B cell (primary cell): ENCODE measurements around the gene IL1RAPL1. TPM values are rescaled to one million over a fixed set of nuclear protein-coding genes. Genes with fewer than 3 reads are reported as not detected.

Source experiments
- ATAC-seq: fragments of 200-7000 bp; cut with Tn5 transposase; one replicate; pipeline ENCODE4 v1.10.0; 2021; ENCODE audit warnings: low read depth, mild to moderate bottlenecking, moderate number of reproducible peaks, moderate library complexity
- CTCF ChIA-PET: fragments of 350-600 bp; sonication (Branson Sonifier 250); formaldehyde crosslinking; loops from one replicate; lab custom pipeline; 2021; ENCODE audit warnings: antibody characterized with exemption, inconsistent platforms; lab: Charles Lee
- POLR2A ChIA-PET: fragments of 350-600 bp; sonication (Branson Sonifier 250); formaldehyde crosslinking; loops from one replicate; lab custom pipeline; 2021; ENCODE audit warnings: antibody characterized with exemption; lab: Charles Lee
- DNase-seq: peaks from one replicate; pipeline ENCODE4 v3.0.0; 2013
- H2AFZ ChIP-seq: 2 replicates; pipeline ENCODE4 v1.6.1; 2012; ENCODE audit warnings: mild to moderate bottlenecking, low read depth, low read length; ENCODE audit not compliant: insufficient read depth, poor library complexity, severe bottlenecking
- H3K27ac ChIP-seq, 2 donors: 1 replicate in 1 of 2; 2 replicates in 1 of 2; pipeline ENCODE4 v1.5.1; 2012 to 2013; ENCODE audit warnings: low read length in 2 of 2, mild to moderate bottlenecking in 2 of 2, moderate library complexity in 1 of 2
- H3K27me3 ChIP-seq, 4 experiments: fragments of 200-600 bp in 1 of 4; sonication (generic) in 1 of 4; replicated peaks in 1 of 4; 1 replicate in 2 of 4; 2 replicates in 2 of 4; pipeline versions ENCODE4 v1.6.1 to v1.7.0; 2013 to 2016; ENCODE audit warnings: low read length in 3 of 4, mild to moderate bottlenecking in 2 of 4, mixed read lengths in 1 of 4, moderate library complexity in 1 of 4; ENCODE audit not compliant: insufficient read depth in 4 of 4, control insufficient read depth in 3 of 4; ENCODE audit errors: control extremely low read depth in 1 of 4
- H3K36me3 ChIP-seq, 2 experiments: replicated peaks in 1 of 2; 1 replicate in 1 of 2; 2 replicates in 1 of 2; pipeline versions ENCODE4 v1.6.1 to v1.7.1; 2013; ENCODE audit warnings: low read length in 1 of 2; ENCODE audit not compliant: insufficient read depth in 2 of 2, control insufficient read depth in 1 of 2; ENCODE audit errors: control extremely low read depth in 1 of 2, extremely low read depth in 1 of 2
- H3K4me1 ChIP-seq, 2 donors: fragments of 200-600 bp in 1 of 2; sonication (generic) in 1 of 2; 1 replicate in 1 of 2; 2 replicates in 1 of 2; pipeline versions ENCODE4 v1.5.1 to v1.6.1; 2013 to 2017; ENCODE audit warnings: low read length in 2 of 2; ENCODE audit not compliant: control insufficient read depth in 2 of 2, insufficient read depth in 2 of 2
- H3K4me2 ChIP-seq: replicated peaks from 2 replicates; pipeline ENCODE3; 2012; ENCODE audit warnings: mild to moderate bottlenecking, low read depth, low read length; ENCODE audit not compliant: poor library complexity, severe bottlenecking
- H3K4me3 ChIP-seq, 5 experiments: fragments of 200-600 bp in 1 of 5; sonication (generic) in 1 of 5; 1 replicate in 3 of 5; 2 replicates in 2 of 5; pipeline versions ENCODE4 v1.5.1 to v1.7.0; 2011 to 2016; ENCODE audit warnings: low read length in 4 of 5, mild to moderate bottlenecking in 4 of 5, low read depth in 2 of 5, control low read depth in 1 of 5, moderate library complexity in 1 of 5; ENCODE audit not compliant: insufficient read depth in 1 of 5; ENCODE audit errors: control extremely low read depth in 1 of 5, extremely low read depth in 1 of 5
- H3K79me2 ChIP-seq: fragments of 200-600 bp; sonication (generic); one replicate; pipeline ENCODE4 v1.6.0; 2016; ENCODE audit warnings: low read length; ENCODE audit not compliant: control insufficient read depth, insufficient read depth
- H3K9ac ChIP-seq: fragments of 200-600 bp; sonication (generic); 2 replicates; pipeline ENCODE4 v1.6.1; 2017; ENCODE audit warnings: mild to moderate bottlenecking, low read length, moderate library complexity
- H3K9me3 ChIP-seq, 3 donors: one replicate each; pipeline versions ENCODE4 v1.6.1 to v1.7.1; 2013; ENCODE audit warnings: low read length in 2 of 3; ENCODE audit not compliant: control insufficient read depth in 2 of 3, insufficient read depth in 1 of 3; ENCODE audit errors: control extremely low read depth in 1 of 3
- H4K20me1 ChIP-seq: 2 replicates; pipeline ENCODE4 v1.6.0; 2012; ENCODE audit warnings: mild to moderate bottlenecking, low read length; ENCODE audit not compliant: insufficient read depth, control insufficient read depth, poor library complexity, severe bottlenecking
- H3K27ac Mint-ChIP-seq: one replicate; pipeline ENCODE4 v1.8.0; 2021; ENCODE audit warnings: mixed read lengths
- H3K27me3 Mint-ChIP-seq: one replicate; pipeline ENCODE4 v1.8.0; 2021; ENCODE audit warnings: mixed read lengths
- H3K4me1 Mint-ChIP-seq: one replicate; pipeline ENCODE4 v1.8.0; 2021; ENCODE audit warnings: mixed read lengths
- H3K4me3 Mint-ChIP-seq: one replicate; pipeline ENCODE4 v1.8.0; 2021; ENCODE audit warnings: mixed read lengths
- H3K9me3 Mint-ChIP-seq: one replicate; pipeline ENCODE4 v1.8.0; 2022; ENCODE audit warnings: mixed read lengths; ENCODE audit not compliant: insufficient read depth
- CTCF ChIP-seq: fragments of 200-600 bp; IDR thresholded peaks from one replicate; pipeline ENCODE4 v1.8.0; 2022; ENCODE audit warnings: antibody characterized with exemption, mild to moderate bottlenecking
- EZH2 ChIP-seq: IDR thresholded peaks from 2 replicates; pipeline ENCODE4 v1.6.1; 2012; ENCODE audit warnings: borderline replicate concordance, low read depth, mild to moderate bottlenecking, moderate library complexity, low read length; ENCODE audit not compliant: insufficient read depth, poor library complexity, severe bottlenecking
- WGBS: methylation state at CpG from one replicate; pipeline ENCODE4 v1.1.5; 2013; ENCODE audit warnings: missing lambda C conversion rate; ENCODE audit not compliant: insufficient coverage; 5-methylcytosine and 5-hydroxymethylcytosine counted together
- intact Hi-C: fragments of 100-400 bp; cut with micrococcal nuclease; formaldehyde crosslinking; loops from one replicate; pipeline ENCODE4 v1.10.0; 2022
- polyA plus RNA-seq: library from polyadenylated mRNA; depleted of rRNA; stranded (reverse); fragments of >200 nt; gene quantifications from 2 replicates; pipeline ENCODE4 v1.2.3, GENCODE V29; 2012
- total RNA-seq, 2 donors: library from RNA; stranded (reverse); fragments of 120-200 nt in 1 of 2; gene quantifications; 1 replicate in 1 of 2; 2 replicates in 1 of 2; pipeline versions ENCODE4 v1.2.3 to v1.2.4, GENCODE V29; 2013 to 2022

Gene IL1RAPL1
- total and polyA plus RNA-seq, 2 donors (not counting 1 experiment from before 2014, with no cell fraction given), result not detected

- Histone ChIP-seq H3K9ac (no peak overlapping the region), H3K79me2 (no peaks in the 10 kb centered on the region), H3K36me3 (no peaks in the 10 kb centered on the region), H2AFZ (no peak overlapping the region), H3K4me3 (no peak overlapping the region), H4K20me1 (no peaks in the 10 kb centered on the region), H3K4me2 (no peak overlapping the region), H3K4me1 (no peaks in the 10 kb centered on the region), H3K27me3 (no peaks in the 10 kb centered on the region), H3K9me3 (no peaks in the 10 kb centered on the region), H3K27ac (no peak overlapping the region)
- Mint-ChIP-seq H3K27me3 (no peaks in the 10 kb centered on the region), H3K4me3 (no peak overlapping the region), H3K9me3 (no peaks in the 10 kb centered on the region), H3K27ac (no peak overlapping the region), H3K4me1 (no peaks in the 10 kb centered on the region)
- TF ChIP-seq EZH2 (no peak), CTCF (no peak)
- ATAC-seq, result no peak
- ChIA-PET CTCF (no interaction called here), POLR2A (no interaction called here)
- DNase-seq, result no peak
- no CpG with 5 or more reads among the region's 2 CpGs for WGBS
- intact Hi-C loops, result no loop called here
Measured at GRCh38 chrX:29299684-29300083, 712.4 kb downstream of the IL1RAPL1 start.

GRCh38 chrX:29308726-29309125 is 721.5 kb downstream of the IL1RAPL1 start:
- H3K4me1 Mint-ChIP-seq, result no peaks in the 10 kb centered on the region
- intact Hi-C loops, result no loop called here
- ATAC-seq, result no peak
- Histone ChIP-seq H3K4me2 (no peak overlapping the region), H3K9me3 (no peaks in the 10 kb centered on the region), H4K20me1 (no peaks in the 10 kb centered on the region), H2AFZ (no peak overlapping the region), H3K4me1 (no peaks in the 10 kb centered on the region), H3K4me3 (no peak overlapping the region), H3K27me3 (no peaks in the 10 kb centered on the region), H3K36me3 (no peaks in the 10 kb centered on the region), H3K9ac (no peak overlapping the region), H3K79me2 (no peaks in the 10 kb centered on the region), H3K27ac (no peak overlapping the region)
- POLR2A ChIA-PET, result no interaction called here
- no peak for TF ChIP-seq CTCF
- no peak for TF ChIP-seq EZH2
- DNase-seq, result no peak
- H3K27me3 Mint-ChIP-seq, result no peaks in the 10 kb centered on the region
- CTCF ChIA-PET, result no interaction called here
- H3K9me3 Mint-ChIP-seq, result no peaks in the 10 kb centered on the region
- no CpG with 5 or more reads among the region's 4 CpGs for WGBS
- no peak overlapping the region for H3K27ac Mint-ChIP-seq
- H3K4me3 Mint-ChIP-seq, result no peak overlapping the region
